HTERT RPE-1 (cell line): ENCODE data around the gene CDH18.

ENCODE experiments used
- in situ Hi-C: fragments of 300-500 bp; cut with MboI; formaldehyde crosslinking; loops from 4 replicates; pipeline ENCODE4 v1.14.3; 2020; ENCODE audit warnings: low sequenced_read_pairs

Gene CDH18

GRCh38 chr5:19497229-19497815, 490.7 kb downstream of the CDH18 start:
- in situ Hi-C loops = no loop called here

- in situ Hi-C loops = no loop called here
Observed at GRCh38 chr5:19496056-19496455, 491.9 kb downstream of the CDH18 start.

- in situ Hi-C loops = no loop called here
Observed at GRCh38 chr5:19492861-19493260, 495.1 kb downstream of the CDH18 start.

GRCh38 chr5:19488786-19489185, 499.2 kb downstream of the CDH18 start:
- in situ Hi-C loops = no loop called here

GRCh38 chr5:19487480-19487879, 500.5 kb downstream of the CDH18 start:
- in situ Hi-C loops = no loop called here

GRCh38 chr5:19479562-19479961, 508.4 kb downstream of the CDH18 start:
- in situ Hi-C loops = no loop called here

GRCh38 chr5:19462019-19462418, 526.0 kb downstream of the CDH18 start:
- in situ Hi-C loops = no loop called here

- in situ Hi-C loops = no loop called here
Observed at GRCh38 chr5:19424506-19424905, 563.5 kb downstream of the CDH18 start.
